ENCODE results near the gene SHLD1. TPM values are rescaled to one million over a fixed set of nuclear protein-coding genes. Genes with fewer than 3 reads are reported as not detected.

SHLD1 gene
- total RNA-seq, 4 donors from 2014 or later: 1.8 to 9.7 (median 6.3) TPM

DNA sequence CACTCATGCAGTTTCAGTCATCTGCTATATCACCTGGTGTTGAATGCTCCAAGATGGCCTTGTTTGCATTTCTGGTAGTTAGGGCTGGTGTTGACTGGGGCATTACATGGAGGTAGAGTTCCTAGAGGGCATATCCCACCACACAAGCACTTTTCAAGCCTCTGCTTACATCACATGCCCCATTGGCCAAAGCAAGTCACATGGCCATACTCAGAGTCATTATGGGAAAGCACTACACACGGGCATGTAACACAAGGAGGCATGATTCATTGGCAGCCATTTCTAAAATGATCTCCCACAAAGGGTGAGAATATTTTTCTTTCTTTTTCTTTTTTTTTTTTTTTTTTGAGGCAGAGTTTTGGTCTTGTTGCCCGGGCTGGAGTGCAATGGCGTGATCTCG is 126.9 kb downstream of the SHLD1 start:
- Histone ChIP-seq H3K27ac (no peak overlapping the region), H3K27me3 (no peaks in the 10 kb centered on the region), H3K4me3 (no peak overlapping the region), H3K4me1 (no peaks in the 10 kb centered on the region), H3K36me3 (no peaks in the 10 kb centered on the region), H3K9me3 (no peaks in the 10 kb centered on the region)
- TF ChIP-seq POLR2A (IDR thresholded peaks at IDR 0.05): no peak
- TF ChIP-seq, protein P1, sequence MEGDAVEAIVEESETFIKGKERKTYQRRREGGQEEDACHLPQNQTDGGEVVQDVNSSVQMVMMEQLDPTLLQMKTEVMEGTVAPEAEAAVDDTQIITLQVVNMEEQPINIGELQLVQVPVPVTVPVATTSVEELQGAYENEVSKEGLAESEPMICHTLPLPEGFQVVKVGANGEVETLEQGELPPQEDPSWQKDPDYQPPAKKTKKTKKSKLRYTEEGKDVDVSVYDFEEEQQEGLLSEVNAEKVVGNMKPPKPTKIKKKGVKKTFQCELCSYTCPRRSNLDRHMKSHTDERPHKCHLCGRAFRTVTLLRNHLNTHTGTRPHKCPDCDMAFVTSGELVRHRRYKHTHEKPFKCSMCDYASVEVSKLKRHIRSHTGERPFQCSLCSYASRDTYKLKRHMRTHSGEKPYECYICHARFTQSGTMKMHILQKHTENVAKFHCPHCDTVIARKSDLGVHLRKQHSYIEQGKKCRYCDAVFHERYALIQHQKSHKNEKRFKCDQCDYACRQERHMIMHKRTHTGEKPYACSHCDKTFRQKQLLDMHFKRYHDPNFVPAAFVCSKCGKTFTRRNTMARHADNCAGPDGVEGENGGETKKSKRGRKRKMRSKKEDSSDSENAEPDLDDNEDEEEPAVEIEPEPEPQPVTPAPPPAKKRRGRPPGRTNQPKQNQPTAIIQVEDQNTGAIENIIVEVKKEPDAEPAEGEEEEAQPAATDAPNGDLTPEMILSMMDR (IDR thresholded peaks at IDR 0.05): no peak
- DNase-seq: no peak
- intact Hi-C loops (cut with DNase I; ENCODE audit: low total_unique reads): no loop called here

DNA sequence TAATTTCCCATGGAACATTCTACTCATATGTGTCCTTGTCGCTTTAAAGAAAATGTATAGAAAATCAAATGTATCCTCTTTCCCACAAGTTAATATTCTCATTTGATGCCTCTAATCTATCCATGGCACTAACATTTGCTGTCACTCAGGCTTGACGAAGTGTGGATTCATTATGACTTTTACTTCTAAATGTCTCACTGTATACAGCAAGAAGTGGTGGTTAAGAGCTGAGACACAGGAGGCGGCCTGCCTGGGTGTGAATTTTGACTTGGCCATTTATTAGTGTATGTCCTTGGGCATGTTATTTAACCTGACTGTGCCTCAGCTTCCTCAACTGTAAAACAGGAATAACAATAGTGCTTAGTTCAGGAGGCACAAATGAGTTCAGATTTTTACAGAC is 130.1 kb downstream of the SHLD1 start:
- Histone ChIP-seq H3K4me1 (no peaks in the 10 kb centered on the region), H3K27ac (no peak overlapping the region), H3K4me3 (no peak overlapping the region), H3K27me3 (no peaks in the 10 kb centered on the region), H3K36me3 (no peaks in the 10 kb centered on the region), H3K9me3 (no peaks in the 10 kb centered on the region)
- TF ChIP-seq, protein P1 (IDR thresholded peaks at IDR 0.05): no peak
- TF ChIP-seq POLR2A (IDR thresholded peaks at IDR 0.05): no peak
- intact Hi-C loops (cut with DNase I; ENCODE audit: low total_unique reads): no loop called here
- no peak for DNase-seq

DNA sequence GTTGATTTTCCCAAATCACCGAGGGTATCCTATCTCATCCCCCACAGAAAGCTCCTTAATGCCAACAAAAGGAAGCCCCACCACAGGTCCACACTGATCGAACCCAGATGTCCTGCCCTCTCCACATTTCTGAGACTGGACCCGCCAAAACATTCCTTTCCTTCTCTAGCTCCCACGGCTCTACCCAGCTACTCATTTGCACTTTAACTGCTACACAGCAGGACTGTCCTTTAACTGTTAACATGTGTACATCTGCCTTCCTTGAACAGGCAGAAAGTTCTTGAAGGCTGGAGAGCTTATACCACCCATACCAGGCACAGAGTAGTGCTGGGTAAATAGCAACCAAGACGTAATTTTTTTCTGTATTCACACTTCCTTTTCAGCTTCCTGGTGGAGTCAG is 131.5 kb downstream of the SHLD1 start:
- intact Hi-C loops (cut with DNase I; ENCODE audit: low total_unique reads): no loop called here
- TF ChIP-seq, protein P1 (IDR thresholded peaks at IDR 0.05): no peak
- no peak for TF ChIP-seq POLR2A (IDR thresholded peaks at IDR 0.05)
- H3K27me3 ChIP-seq: no peaks in the 10 kb centered on the region
- H3K4me3 ChIP-seq: no peak overlapping the region
- H3K36me3 ChIP-seq: no peaks in the 10 kb centered on the region
- H3K27ac ChIP-seq: no peak overlapping the region
- DNase-seq: no peak
- H3K9me3 ChIP-seq: no peaks in the 10 kb centered on the region
- H3K4me1 ChIP-seq: no peaks in the 10 kb centered on the region

DNA sequence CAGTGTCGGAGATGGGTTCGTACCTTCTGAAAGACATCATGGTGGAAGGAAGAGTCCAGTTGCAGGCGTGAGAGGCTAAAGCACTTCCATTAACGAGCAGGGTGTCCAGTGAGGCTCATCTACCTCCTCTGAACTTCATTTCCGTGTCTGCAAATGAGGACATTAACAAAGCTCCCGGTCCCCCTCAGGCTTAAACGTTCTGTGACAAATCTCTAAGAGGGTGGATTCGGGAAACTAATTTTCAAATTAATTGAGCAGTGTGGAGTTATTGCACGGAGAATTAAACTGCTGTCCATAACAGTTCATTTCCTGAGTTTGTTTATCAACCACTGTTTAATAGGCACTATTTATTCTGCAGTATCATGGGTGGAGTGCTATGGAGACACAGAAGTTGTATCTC is 132.0 kb downstream of the SHLD1 start:
- H3K9me3 ChIP-seq: no peaks in the 10 kb centered on the region
- no peak overlapping the region for H3K4me3 ChIP-seq
- no peaks in the 10 kb centered on the region for H3K27me3 ChIP-seq
- H3K4me1 ChIP-seq: no peaks in the 10 kb centered on the region
- no peak overlapping the region for H3K27ac ChIP-seq
- intact Hi-C loops (cut with DNase I; ENCODE audit: low total_unique reads): no loop called here
- no peak for DNase-seq
- H3K36me3 ChIP-seq: no peaks in the 10 kb centered on the region
- TF ChIP-seq, protein P1 (IDR thresholded peaks at IDR 0.05): no peak
- no peak for TF ChIP-seq POLR2A (IDR thresholded peaks at IDR 0.05)

DNA sequence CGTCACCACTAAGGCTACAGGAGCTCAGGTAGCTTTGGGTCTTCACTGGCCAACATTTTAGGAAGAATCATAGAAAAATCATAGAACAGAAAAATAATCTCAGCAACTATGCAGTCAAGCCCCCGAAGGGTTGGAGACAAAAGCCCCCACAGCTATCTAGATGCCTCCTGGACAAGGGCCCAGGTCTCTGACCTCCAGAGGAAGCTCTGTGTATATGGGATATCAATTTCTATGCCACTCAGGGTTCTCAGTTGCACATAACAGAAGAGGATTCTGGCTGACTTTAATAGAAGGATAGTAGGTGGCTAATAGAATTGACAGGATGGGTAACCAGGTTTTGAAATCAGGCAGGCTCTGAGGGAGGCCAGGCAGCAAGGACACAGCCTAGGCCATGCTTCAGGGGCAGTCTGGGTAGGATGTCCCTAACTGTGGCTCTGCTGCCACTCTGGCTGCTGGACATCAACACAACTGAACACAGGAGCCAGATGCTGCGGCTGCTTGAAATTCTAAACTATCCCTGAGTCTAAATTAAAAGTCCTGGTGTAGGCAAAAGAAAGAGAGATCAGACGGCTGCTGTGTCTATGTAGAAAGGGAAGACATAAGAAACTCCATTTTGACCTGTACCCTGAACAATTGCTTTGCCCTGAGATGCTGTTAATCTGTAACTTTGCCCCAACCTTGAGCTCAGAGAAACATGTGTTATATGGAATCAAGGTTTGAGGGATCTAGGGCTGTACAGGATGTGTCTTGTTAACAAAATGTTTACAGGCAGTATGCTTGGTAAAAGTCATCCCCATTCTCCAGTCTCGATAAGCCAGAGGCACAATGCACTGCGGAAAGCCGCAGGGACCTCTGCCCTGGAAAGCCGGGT is 134.5 kb downstream of the SHLD1 start:
- TF ChIP-seq POLR2A (IDR thresholded peaks at IDR 0.05): no peak
- TF ChIP-seq, protein P1 (IDR thresholded peaks at IDR 0.05): no peak
- no peaks in the 10 kb centered on the region for H3K9me3 ChIP-seq
- H3K36me3 ChIP-seq: no peaks in the 10 kb centered on the region
- no peaks in the 10 kb centered on the region for H3K27me3 ChIP-seq
- no peak overlapping the region for H3K4me3 ChIP-seq
- intact Hi-C loops (cut with DNase I; ENCODE audit: low total_unique reads): no loop called here
- no peaks in the 10 kb centered on the region for H3K4me1 ChIP-seq
- DNase-seq: no peak
- no peak overlapping the region for H3K27ac ChIP-seq
